OCI-LY7 (cell line): Measurements from ENCODE around the gene ZDHHC8. TPM values are rescaled to one million over a fixed set of nuclear protein-coding genes. Genes with fewer than 3 reads are reported as not detected.

Experiments
- BruUV-seq: library from RNA; stranded (reverse); fragments of 400-500 nt; replicated peaks from 2 replicates; lab custom pipeline; 2021; lab: Mats Ljungman, UMichigan
- CTCF ChIA-PET: fragments of 300-600 bp; sonication (Branson Sonifier 250); formaldehyde crosslinking; loops from one replicate; lab custom pipeline; 2022; ENCODE audit warnings: antibody characterized with exemption; ENCODE audit not compliant: unreplicated experiment; lab: Charles Lee
- POLR2A ChIA-PET: fragments of 300-600 bp; sonication (Branson Sonifier 250); formaldehyde crosslinking; loops from one replicate; lab custom pipeline; 2022; ENCODE audit warnings: antibody characterized with exemption; lab: Charles Lee
- DNase-seq: peaks from one replicate; pipeline ENCODE4 v3.0.0-alpha.2; 2015; ENCODE audit warnings: low spot score
- H2AFZ ChIP-seq: fragments of 200-600 bp; sonication (generic), shearing (Covaris generic); 2 replicates; pipeline ENCODE4 v1.6.1; 2014; ENCODE audit warnings: mild to moderate bottlenecking, antibody characterized with exemption, low read length, moderate library complexity
- H3K27ac ChIP-seq: fragments of 200-600 bp; sonication (generic); 2 replicates; pipeline ENCODE4 v1.5.1; 2014; ENCODE audit warnings: mixed run types, low read depth, mild to moderate bottlenecking, moderate library complexity, low read length, inconsistent platforms; ENCODE audit not compliant: poor library complexity, severe bottlenecking
- H3K36me3 ChIP-seq: fragments of 200-600 bp; sonication (generic); 2 replicates; pipeline ENCODE4 v1.6.1; 2014; ENCODE audit warnings: mild to moderate bottlenecking, antibody characterized with exemption, low read length, moderate library complexity, mixed read lengths; ENCODE audit not compliant: insufficient read depth
- H3K4me1 ChIP-seq: fragments of 200-600 bp; sonication (generic); 2 replicates; pipeline ENCODE4 v1.5.1; 2014; ENCODE audit warnings: mild to moderate bottlenecking, low read length; ENCODE audit not compliant: insufficient read depth, poor library complexity, severe bottlenecking
- H3K4me2 ChIP-seq: fragments of 200-600 bp; sonication (generic); 2 replicates; pipeline ENCODE4 v1.6.1; 2014; ENCODE audit warnings: mild to moderate bottlenecking, low read length
- H3K4me3 ChIP-seq: fragments of 200-600 bp; sonication (generic); 2 replicates; pipeline ENCODE4 v1.5.1; 2014; ENCODE audit warnings: mild to moderate bottlenecking, low read depth, low read length; ENCODE audit not compliant: poor library complexity, severe bottlenecking
- H3K79me2 ChIP-seq: fragments of 200-600 bp; sonication (generic); 2 replicates; pipeline ENCODE4 v1.6.1; 2016; ENCODE audit warnings: low read depth, mild to moderate bottlenecking, low read length, moderate library complexity, mixed read lengths; ENCODE audit not compliant: insufficient read depth
- H3K9me2 ChIP-seq: fragments of 200-600 bp; sonication (generic); 2 replicates; pipeline ENCODE4 v1.6.1; 2016; ENCODE audit warnings: mild to moderate bottlenecking, low read length, mixed read lengths; ENCODE audit not compliant: insufficient read depth
- H3K9me3 ChIP-seq: fragments of 200-600 bp; sonication (generic); 2 replicates; pipeline ENCODE4 v1.6.1; 2014; ENCODE audit warnings: mild to moderate bottlenecking, mixed run types, low read length, mixed read lengths
- H4K20me1 ChIP-seq: fragments of 200-600 bp; sonication (generic); 2 replicates; pipeline ENCODE4 v1.6.1; 2014; ENCODE audit warnings: mild to moderate bottlenecking, antibody characterized with exemption, low read length, moderate library complexity, mixed read lengths; ENCODE audit not compliant: insufficient read depth
- CTCF ChIP-seq: fragments of 200-600 bp; sonication (generic); conservative IDR thresholded peaks from 2 replicates; pipeline ENCODE4 v1.5.1; 2014; ENCODE audit warnings: mild to moderate bottlenecking, antibody characterized with exemption, low read length, moderate library complexity, mixed read lengths
- EZH2phosphoT487 ChIP-seq: fragments of 200-600 bp; sonication (generic); IDR thresholded peaks from 2 replicates; pipeline ENCODE4 v1.6.1; 2018; ENCODE audit warnings: low read depth, borderline replicate concordance, mild to moderate bottlenecking, mixed run types, antibody characterized with exemption, low read length, moderate library complexity, mixed read lengths
- intact Hi-C: fragments of 100-400 bp; cut with micrococcal nuclease; formaldehyde crosslinking; loops from one replicate; pipeline ENCODE4 v1.10.0; 2022; ENCODE audit not compliant: unreplicated experiment
- total RNA-seq, 2 experiments: library from RNA; depleted of rRNA in 1 of 2; stranded (reverse); fragments of >200 nt in 1 of 2; shearing (Covaris generic) in 1 of 2; gene quantifications; 2 replicates each; pipeline ENCODE4 v1.2.3, GENCODE V29; 2014 to 2022

ZDHHC8 gene
- total RNA-seq, 2 experiments from 2014 or later, result 2.3 to 16.7 TPM

DNA sequence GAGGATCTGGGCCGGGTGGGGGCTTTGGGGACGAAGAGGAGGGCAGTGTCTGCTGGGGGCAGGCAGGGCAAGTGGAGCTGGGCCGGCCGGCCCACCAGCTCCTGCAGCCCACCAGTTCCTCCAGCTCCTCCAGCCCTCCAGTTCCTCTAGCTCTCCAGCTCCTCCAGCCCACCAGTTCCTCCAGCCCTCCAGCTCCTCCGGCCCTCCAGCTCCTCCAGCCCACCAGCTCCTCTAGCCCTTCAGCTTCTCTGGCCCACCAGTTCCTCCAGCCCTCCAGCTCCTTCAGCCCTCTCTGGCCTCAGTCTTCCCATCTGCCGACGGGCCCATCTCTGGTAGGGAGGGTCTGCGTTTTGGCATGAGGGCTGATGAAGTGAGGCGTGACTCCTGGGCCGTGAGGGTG is 28.4 kb downstream of the ZDHHC8 start:
- no peak for DNase-seq
- intact Hi-C loops, result no loop called here
- H3K27ac ChIP-seq, result no peak overlapping the region
- no peak overlapping the region for H3K4me2 ChIP-seq
- H3K36me3 ChIP-seq, result no peaks in the 10 kb centered on the region
- H3K9me2 ChIP-seq, result no peaks in the 10 kb centered on the region
- no peaks in the 10 kb centered on the region for H3K79me2 ChIP-seq
- no peaks in the 10 kb centered on the region for H4K20me1 ChIP-seq
- ChIA-PET CTCF (no interaction called here), POLR2A (no interaction called here)
- no peaks in the 10 kb centered on the region for H3K4me1 ChIP-seq
- TF ChIP-seq EZH2phosphoT487 (no peak), CTCF (no peak)
- H3K4me3 ChIP-seq, result no peak overlapping the region
- H3K9me3 ChIP-seq, result no peaks in the 10 kb centered on the region
- H2AFZ ChIP-seq, result no peak overlapping the region
- BruUV-seq, result no TSS peak

DNA sequence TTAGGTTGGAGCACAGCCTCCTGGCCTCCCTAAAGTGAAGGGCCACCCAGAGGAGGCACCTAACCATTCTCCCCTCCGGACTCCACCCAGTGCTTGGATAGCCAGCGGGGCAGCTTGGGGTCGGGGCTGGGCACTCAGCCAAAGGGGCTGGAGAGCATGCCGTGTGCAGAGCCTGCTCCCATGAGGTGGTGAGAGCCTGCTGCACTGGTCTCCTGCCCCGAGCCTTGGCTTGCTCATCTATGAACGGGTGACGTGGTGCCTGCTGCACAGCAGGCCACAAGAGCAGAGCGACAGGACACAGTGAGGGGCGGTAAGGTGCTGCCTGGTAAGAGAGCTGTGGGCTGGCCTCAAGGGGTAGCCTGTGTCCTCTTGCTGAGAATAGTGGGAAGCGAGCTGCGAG is 33.3 kb downstream of the ZDHHC8 start:
- Histone ChIP-seq H4K20me1 (no peaks in the 10 kb centered on the region), H2AFZ (no peak overlapping the region), H3K4me2 (no peak overlapping the region), H3K9me3 (no peaks in the 10 kb centered on the region), H3K79me2 (no peaks in the 10 kb centered on the region), H3K27ac (no peak overlapping the region), H3K36me3 (no peaks in the 10 kb centered on the region), H3K4me3 (no peak overlapping the region), H3K9me2 (no peaks in the 10 kb centered on the region), H3K4me1 (no peaks in the 10 kb centered on the region)
- no peak for DNase-seq
- intact Hi-C loops, result no loop called here
- ChIA-PET CTCF (no interaction called here), POLR2A (no interaction called here)
- BruUV-seq, result no TSS peak
- TF ChIP-seq CTCF (no peak), EZH2phosphoT487 (no peak)

GRCh38 chr22:20165421-20165820 is 33.8 kb downstream of the ZDHHC8 start:
- no peak overlapping the region for H2AFZ ChIP-seq
- BruUV-seq, result no TSS peak
- TF ChIP-seq EZH2phosphoT487, result no peak
- TF ChIP-seq CTCF, result no peak
- no peaks in the 10 kb centered on the region for H3K79me2 ChIP-seq
- DNase-seq, result no peak
- no peaks in the 10 kb centered on the region for H4K20me1 ChIP-seq
- H3K4me1 ChIP-seq, result no peaks in the 10 kb centered on the region
- H3K36me3 ChIP-seq, result no peaks in the 10 kb centered on the region
- H3K4me2 ChIP-seq, result no peak overlapping the region
- no peaks in the 10 kb centered on the region for H3K9me2 ChIP-seq
- H3K27ac ChIP-seq, result no peak overlapping the region
- H3K9me3 ChIP-seq, result no peaks in the 10 kb centered on the region
- intact Hi-C loops, result no loop called here
- POLR2A ChIA-PET, result no interaction called here
- H3K4me3 ChIP-seq, result no peak overlapping the region
- CTCF ChIA-PET, result no interaction called here
